Measurements from ENCODE around the gene DAD1. TPM values are rescaled to one million over a fixed set of nuclear protein-coding genes. Genes with fewer than 3 reads are reported as not detected.

Gene DAD1
- total RNA-seq: 184 TPM

DNA sequence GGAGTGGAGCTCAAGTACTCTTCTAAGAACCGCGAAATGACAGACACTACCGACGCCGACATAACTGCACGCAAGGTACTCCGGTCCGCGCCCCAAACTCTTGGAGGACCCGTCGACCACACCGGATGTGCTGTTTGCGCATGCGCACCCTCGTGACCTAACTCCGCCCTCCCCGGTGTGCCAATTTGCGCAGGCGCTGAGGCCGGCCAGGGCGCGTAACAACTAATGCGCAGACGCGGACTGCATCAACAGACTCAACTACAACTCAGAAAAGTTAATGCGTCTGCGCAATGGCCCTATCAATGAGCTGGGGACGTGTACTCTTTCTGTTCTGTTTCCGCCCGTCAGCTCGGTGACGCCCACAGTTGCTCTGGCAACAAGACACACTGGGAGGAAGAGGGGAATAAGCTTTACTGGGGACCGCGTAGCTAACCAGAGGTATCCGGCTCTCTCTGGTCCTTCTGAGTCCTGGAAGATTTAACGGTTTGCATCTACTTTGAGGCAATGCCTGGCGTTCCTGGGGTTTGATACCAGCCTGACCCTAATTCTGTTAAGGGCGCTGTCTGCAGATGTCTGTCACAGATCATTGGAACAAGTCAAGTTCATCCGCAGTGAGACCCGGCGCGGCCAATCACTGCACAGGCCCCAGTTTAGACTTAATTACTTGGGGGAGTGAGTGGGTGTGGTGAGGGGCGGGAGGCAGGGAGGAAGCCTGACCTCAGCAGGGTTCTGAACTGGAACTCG lies at the start of gene DAD1:
Gene DAD1 (minus strand): TSS at position 129 of the 744 bp plus-strand sequence. CDS start 67 bp downstream, at position 62.

DNA sequence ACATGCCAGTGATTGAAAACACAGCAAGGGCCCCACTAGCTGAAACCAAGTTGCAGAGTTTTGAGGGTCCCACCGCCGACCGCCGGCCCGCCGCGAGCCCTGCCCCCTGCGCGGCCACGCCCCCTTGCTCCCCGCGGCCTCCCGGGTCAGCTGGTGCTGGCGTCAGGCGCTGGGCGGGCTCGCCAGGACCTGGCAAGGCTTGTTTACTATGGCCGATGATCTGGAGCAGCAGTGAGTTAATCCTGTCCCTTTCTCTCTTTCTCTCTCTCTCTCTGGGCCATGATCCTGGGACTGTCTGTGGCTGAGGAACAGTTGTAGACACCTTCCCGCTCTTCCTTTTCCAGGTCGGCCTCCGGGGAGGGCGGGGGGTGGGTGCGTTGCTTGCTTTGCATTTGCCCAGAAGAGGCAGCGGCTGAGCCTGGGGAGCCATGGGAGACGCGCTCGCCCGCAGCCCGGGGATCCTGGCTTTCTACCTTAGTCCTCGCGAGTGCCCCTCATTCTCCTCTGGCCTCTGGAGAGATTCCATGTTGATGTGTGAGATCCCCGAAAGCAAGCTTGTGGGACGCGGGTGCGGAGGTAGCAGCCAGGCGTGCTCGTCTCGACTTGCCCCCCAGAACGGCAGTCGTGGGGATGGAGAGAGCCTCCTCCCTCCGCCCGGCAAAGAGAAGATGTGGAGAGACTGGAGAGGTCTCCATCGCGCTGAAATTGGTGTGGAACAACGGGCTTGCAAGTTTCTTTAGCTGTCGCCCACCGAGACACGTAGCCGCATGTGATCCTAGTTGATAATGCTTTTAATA lies 9.3 kb upstream of the DAD1 start, which contains the start of gene ABHD4:
Gene ABHD4 (plus strand): TSS at position 202 of the 797 bp plus-strand sequence. CDS start 7 bp downstream, at position 209.

Other genes starting within 250 kb of the DAD1 start
- gene ABHD4, start 9.1 kb upstream of the DAD1 start, total RNA-seq: 24.5 TPM
- gene OR6J1, start 55.1 kb upstream of the DAD1 start, total RNA-seq: not detected
- 54.7 TPM for gene OXA1L, start 177.5 kb upstream of the DAD1 start, total RNA-seq
- gene SLC7A7, start 226.2 kb upstream of the DAD1 start, total RNA-seq: 4.1 TPM
- gene MRPL52, start 240.7 kb upstream of the DAD1 start, total RNA-seq: 36.0 TPM
- 148 TPM for gene MMP14, start 247.4 kb upstream of the DAD1 start, total RNA-seq

Data from camera-type eye (tissue), 1 donor.